Left colon (tissue), 2 donors: ENCODE data around the gene GRAMD2A. TPM values are rescaled to one million over a fixed set of nuclear protein-coding genes. Genes with fewer than 3 reads are reported as not detected.
A peak's percentile ranks its signal among the peaks of the same experiment; 100 is the strongest.
"Not testable (repeated sequence)": the region's sequence is repeated elsewhere in the genome, so short reads cannot be mapped to it uniquely, and the experiment has no call there.

ENCODE experiments used
- ATAC-seq: fragments of 200-7000 bp; cut with Tn5 transposase; one replicate; pipeline ENCODE4 v1.9.1; 2020; ENCODE audit warnings: mild to moderate bottlenecking, moderate library complexity
- DNase-seq, 2 donors: peaks; one replicate each; pipeline ENCODE4 v3.0.0-alpha.2; 2020
- intact Hi-C, 2 donors: fragments of 100-400 bp; cut with DNase I in 1 of 2; cut with micrococcal nuclease in 1 of 2; formaldehyde crosslinking; loops; one replicate each; pipeline versions ENCODE4 v1.11.2 to v1.14.0; 2022; cut with DNase I, micrococcal nuclease
- total RNA-seq, 2 donors: library from RNA; stranded (reverse); fragmentation: NEBNext Ultra II Directional; extraction: Animal tissue kit (Norgen Biotek cat#: 25700); gene quantifications; one replicate each; pipeline ENCODE4 v1.2.1, GENCODE V29; 2021
- donor health status: DM: no; HTN: no; CAD: no.
- donor health status: DM: yes; HTN: yes; CAD: no.

GRAMD2A gene
- total RNA-seq, 2 donors from 2014 or later, result 1.0 to 6.3 TPM

GRCh38 chr15:72173401-72173800 is 24.2 kb downstream of the GRAMD2A start:
- no peak for DNase-seq
- ATAC-seq, result no peak
- intact Hi-C loops, result no loop called here

- no peak for DNase-seq
- intact Hi-C loops, result no loop called here
- ATAC-seq, result no peak
Measured at GRCh38 chr15:72172796-72173195, 24.8 kb downstream of the GRAMD2A start.

- DNase-seq, intact Hi-C loops, ATAC-seq: not testable (repeated sequence)
Measured at GRCh38 chr15:72171978-72172377, 25.6 kb downstream of the GRAMD2A start.

GRCh38 chr15:72170691-72171090 is 26.9 kb downstream of the GRAMD2A start:
- DNase-seq (no peak), ATAC-seq (no peak)
- intact Hi-C loops, result no loop called here

- intact Hi-C loops, result no loop called here
- ATAC-seq (peak; percentile 95), DNase-seq (peak; percentile 74 to 90)
Measured at GRCh38 chr15:72169921-72170611, 27.5 kb downstream of the GRAMD2A start.

- intact Hi-C loops, result no loop called here
- DNase-seq (no peak), ATAC-seq (peak; percentile 8)
Measured at GRCh38 chr15:72169236-72169920, 28.2 kb downstream of the GRAMD2A start.

- ATAC-seq, result no peak
- no peak for DNase-seq
- intact Hi-C loops, result no loop called here
Measured at GRCh38 chr15:72168808-72169190, 28.8 kb downstream of the GRAMD2A start.

GRCh38 chr15:72168131-72168807 is 29.3 kb downstream of the GRAMD2A start:
- DNase-seq (no peak), ATAC-seq (no peak)
- intact Hi-C loops, result no loop called here

GRCh38 chr15:72167445-72167844 is 30.1 kb downstream of the GRAMD2A start:
- no peak for DNase-seq
- intact Hi-C loops, result no loop called here
- ATAC-seq, result no peak

GRCh38 chr15:72166716-72167417 is 30.7 kb downstream of the GRAMD2A start:
- ATAC-seq, result no peak
- intact Hi-C loops, result no loop called here

GRCh38 chr15:72163719-72164118 is 33.9 kb downstream of the GRAMD2A start:
- DNase-seq (no peak), ATAC-seq (no peak)
- intact Hi-C loops, result no loop called here

More at GRCh38 chr15:72166716-72167417, 30.7 kb downstream of the GRAMD2A start:
- DNase-seq, result no peak

GRCh38 chr15:72162569-72162968 is 35.0 kb downstream of the GRAMD2A start:
- no peak for DNase-seq
- intact Hi-C loops, result no loop called here
- no peak for ATAC-seq

- intact Hi-C loops, result no loop called here
- no peak for ATAC-seq
- no peak for DNase-seq
Measured at GRCh38 chr15:72161361-72162132, 36.0 kb downstream of the GRAMD2A start.

- DNase-seq, result no peak
- ATAC-seq, result no peak
- intact Hi-C loops, result no loop called here
Measured at GRCh38 chr15:72160696-72161245, 36.8 kb downstream of the GRAMD2A start.

GRCh38 chr15:72156928-72157327 is 40.7 kb downstream of the GRAMD2A start:
- ATAC-seq, result no peak
- intact Hi-C loops, result loop anchor here in 1 of 2 donors (10.0 kb wide), 1 partner anchor 412 kb away; no protein-coding TSS in a partner anchor

GRCh38 chr15:72155635-72156616 is 41.7 kb downstream of the GRAMD2A start:
- DNase-seq (peak; percentile 84 to 93), ATAC-seq (peak; percentile 80)
- intact Hi-C loops, result loop anchor here in 1 of 2 donors (10.0 kb wide), 1 partner anchor 411 kb away; no protein-coding TSS in a partner anchor

More at GRCh38 chr15:72156928-72157327, 40.7 kb downstream of the GRAMD2A start:
- DNase-seq, result no peak
